HG03097 (cell line): ENCODE data around the gene LAMA2.

Experiments
- ATAC-seq: cut with Tn5 transposase; IDR thresholded peaks from one replicate; pipeline ENCODE4 v1.9.1; 2021; ENCODE audit not compliant: unreplicated experiment, low FRiP score

The LAMA2 gene

GRCh38 chr6:129203190-129203900 is 320.4 kb downstream of the LAMA2 start:
- no peak for ATAC-seq

- no peak for ATAC-seq
Observed at GRCh38 chr6:129206821-129207220, 323.9 kb downstream of the LAMA2 start.

- ATAC-seq: no peak
Observed at GRCh38 chr6:129207832-129208231, 324.9 kb downstream of the LAMA2 start.

GRCh38 chr6:129208415-129209034 is 325.6 kb downstream of the LAMA2 start:
- ATAC-seq: no peak

- ATAC-seq: no peak
Observed at GRCh38 chr6:129209355-129209754, 326.4 kb downstream of the LAMA2 start.

- no peak for ATAC-seq
Observed at GRCh38 chr6:129210684-129211083, 327.7 kb downstream of the LAMA2 start.

- ATAC-seq: no peak
Observed at GRCh38 chr6:129211626-129212025, 328.7 kb downstream of the LAMA2 start.

- no peak for ATAC-seq
Observed at GRCh38 chr6:129212081-129212480, 329.1 kb downstream of the LAMA2 start.

GRCh38 chr6:129215246-129215645 is 332.3 kb downstream of the LAMA2 start:
- ATAC-seq: no peak

GRCh38 chr6:129215916-129216520 is 333.1 kb downstream of the LAMA2 start:
- ATAC-seq: no peak

GRCh38 chr6:129217701-129218100 is 334.8 kb downstream of the LAMA2 start:
- ATAC-seq: no peak

- ATAC-seq: no peak
Observed at GRCh38 chr6:129233458-129234134, 350.7 kb downstream of the LAMA2 start.

- no peak for ATAC-seq
Observed at GRCh38 chr6:129235167-129236000, 352.4 kb downstream of the LAMA2 start.

GRCh38 chr6:129236001-129236517 is 353.1 kb downstream of the LAMA2 start:
- peak; percentile 71 for ATAC-seq

GRCh38 chr6:129238991-129239390 is 356.1 kb downstream of the LAMA2 start:
- ATAC-seq: no peak

GRCh38 chr6:129239825-129240491 is 357.0 kb downstream of the LAMA2 start:
- no peak for ATAC-seq

- ATAC-seq: no peak
Observed at GRCh38 chr6:129240492-129240853, 357.5 kb downstream of the LAMA2 start.

- ATAC-seq: no peak
Observed at GRCh38 chr6:129242546-129242945, 359.6 kb downstream of the LAMA2 start.

- no peak for ATAC-seq
Observed at GRCh38 chr6:129243377-129243776, 360.4 kb downstream of the LAMA2 start.

GRCh38 chr6:129248946-129249345 is 366.0 kb downstream of the LAMA2 start:
- ATAC-seq: no peak
